GM12872 (cell line): ENCODE results near the gene PARD3.

ENCODE experiments used
- CTCF ChIP-seq: IDR thresholded peaks from 3 replicates; pipeline ENCODE4 v1.5.1; 2011; ENCODE audit warnings: low read depth, mild to moderate bottlenecking, low read length, moderate library complexity; ENCODE audit not compliant: insufficient read depth

Gene PARD3

GRCh38 chr10:34584164-34584563, 230.9 kb downstream of the PARD3 start:
- TF ChIP-seq CTCF = no peak

- no peak for TF ChIP-seq CTCF
Observed at GRCh38 chr10:34581801-34582532, 233.1 kb downstream of the PARD3 start.

GRCh38 chr10:34580643-34581042, 234.5 kb downstream of the PARD3 start:
- TF ChIP-seq CTCF = no peak

GRCh38 chr10:34580214-34580613, 234.9 kb downstream of the PARD3 start:
- TF ChIP-seq CTCF = no peak

- no peak for TF ChIP-seq CTCF
Observed at GRCh38 chr10:34578468-34578867, 236.6 kb downstream of the PARD3 start.

GRCh38 chr10:34576797-34577196, 238.3 kb downstream of the PARD3 start:
- no peak for TF ChIP-seq CTCF

- no peak for TF ChIP-seq CTCF
Observed at GRCh38 chr10:34575882-34576281, 239.2 kb downstream of the PARD3 start.
